Panc1 (cell line): ENCODE results near the gene MAGEB17. TPM values are rescaled to one million over a fixed set of nuclear protein-coding genes. Genes with fewer than 3 reads are reported as not detected.

Experiments
- ATAC-seq: fragments of 200-7000 bp; cut with Tn5 transposase; 2 replicates; pipeline ENCODE4 v1.9.1; 2020; ENCODE audit warnings: mild to moderate bottlenecking, moderate library complexity
- BruUV-seq: library from RNA; stranded (reverse); fragments of 400-500 nt; replicated peaks from 2 replicates; lab custom pipeline; 2021; lab: Mats Ljungman, UMichigan
- CTCF ChIA-PET: fragments of 300-600 bp; sonication (Branson Sonifier 250); formaldehyde crosslinking; loops from one replicate; lab custom pipeline; 2022; ENCODE audit warnings: antibody characterized with exemption; lab: Charles Lee
- POLR2A ChIA-PET: fragments of 300-600 bp; sonication (Branson Sonifier 250); formaldehyde crosslinking; loops from one replicate; lab custom pipeline; 2022; ENCODE audit warnings: antibody characterized with exemption; lab: Charles Lee
- DNase-seq: peaks from one replicate; pipeline ENCODE4 v3.0.0-alpha.2; 2010; ENCODE audit warnings: low read depth, low spot score
- H3K27ac ChIP-seq: 2 replicates; pipeline ENCODE4 v1.5.1; 2011; ENCODE audit warnings: mild to moderate bottlenecking, low read length, inconsistent platforms
- H3K27me3 ChIP-seq: fragments of 200-500 bp; sonication (Bioruptor generic); 2 replicates; pipeline ENCODE4 v1.6.0; 2014; ENCODE audit warnings: low read length, inconsistent platforms; ENCODE audit not compliant: control insufficient read depth, insufficient read depth
- H3K36me3 ChIP-seq: fragments of 200-500 bp; sonication (Bioruptor generic); 2 replicates; pipeline ENCODE4 v1.5.1; 2014; ENCODE audit warnings: inconsistent platforms, mild to moderate bottlenecking, low read length, moderate library complexity; ENCODE audit not compliant: control insufficient read depth, insufficient read depth
- H3K4me1 ChIP-seq: 2 replicates; pipeline ENCODE4 v1.5.1; 2011; ENCODE audit warnings: inconsistent platforms, mild to moderate bottlenecking, low read length, moderate library complexity; ENCODE audit not compliant: control insufficient read depth, insufficient read depth
- H3K4me3 ChIP-seq, 2 experiments: 2 replicates each; pipeline ENCODE4 v1.5.1; 2011 to 2012; ENCODE audit warnings: low read depth in 2 of 2, low read length in 2 of 2, mild to moderate bottlenecking in 2 of 2, inconsistent platforms in 1 of 2, moderate library complexity in 1 of 2
- H3K9me3 ChIP-seq: fragments of 200-500 bp; sonication (Bioruptor generic); 2 replicates; pipeline ENCODE4 v1.5.1; 2014; ENCODE audit warnings: low read depth, mild to moderate bottlenecking, inconsistent platforms, low read length, moderate library complexity; ENCODE audit not compliant: control insufficient read depth, insufficient read depth
- POLR2AphosphoS5 ChIP-seq: IDR thresholded peaks from 2 replicates; pipeline ENCODE4 v1.6.1; 2012; ENCODE audit warnings: mild to moderate bottlenecking, low read depth, low read length, moderate library complexity
- SIN3A ChIP-seq: IDR thresholded peaks from 2 replicates; pipeline ENCODE4 v1.6.1; 2012; ENCODE audit warnings: low read depth, mild to moderate bottlenecking, low read length, moderate library complexity, borderline replicate concordance; ENCODE audit not compliant: insufficient read depth
- TCF7L2 ChIP-seq: IDR thresholded peaks from 2 replicates; pipeline ENCODE4 v1.6.1; 2011; ENCODE audit warnings: mild to moderate bottlenecking, low read depth, low read length, inconsistent platforms
- in situ Hi-C: cut with HindIII; loops from 2 replicates; pipeline ENCODE4 v1.10.0; 2016; ENCODE audit warnings: low sequenced_read_pairs, low pct_unique_long_range_greater_than_20kb
- intact Hi-C: fragments of 100-400 bp; cut with micrococcal nuclease; formaldehyde crosslinking; loops from one replicate; pipeline ENCODE4 v1.10.0; 2022; ENCODE audit not compliant: unreplicated experiment
- total RNA-seq: library from RNA; stranded (reverse); gene quantifications from one replicate; pipeline ENCODE4 v1.2.1, GENCODE V29; 2021; ENCODE audit not compliant: unreplicated experiment
- TF ChIP-seq, protein P1 (sequence below): fragments of 450-650 bp; IDR thresholded peaks from 2 replicates; pipeline ENCODE4 v1.5.1; 2017; ENCODE audit warnings: mild to moderate bottlenecking
- TF ChIP-seq, protein P2 (sequence below), 2 experiments: IDR thresholded peaks; 2 replicates each; pipeline ENCODE4 v1.6.1; 2011 to 2012; ENCODE audit warnings: low read depth in 2 of 2, control low read depth in 1 of 2, low read length in 1 of 2, mild to moderate bottlenecking in 1 of 2, moderate library complexity in 1 of 2; ENCODE audit not compliant: insufficient read depth in 1 of 2

Gene MAGEB17
- total RNA-seq, 1 experiment from 2014 or later: not detected

DNA sequence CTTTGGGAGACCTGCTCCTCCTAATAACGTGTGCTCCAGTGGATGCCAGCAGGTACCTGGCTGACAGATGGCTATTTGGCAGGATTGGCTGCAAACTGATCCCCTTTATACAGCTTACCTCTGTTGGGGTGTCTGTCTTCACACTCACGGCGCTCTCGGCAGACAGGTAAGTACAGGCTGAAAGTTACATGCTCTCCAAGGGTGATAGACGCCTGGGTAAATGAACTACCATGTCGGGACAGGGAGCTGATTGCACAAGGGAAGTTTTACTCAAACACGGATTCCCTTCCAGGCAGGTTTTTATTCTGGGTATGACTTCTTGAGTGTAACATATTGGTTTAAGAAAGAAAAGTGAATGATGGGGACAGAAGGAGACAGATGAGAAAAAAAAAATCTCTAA lies 43.1 kb upstream of the MAGEB17 start:
- CTCF ChIA-PET: no interaction called here
- no peak for DNase-seq
- POLR2A ChIA-PET: no interaction called here
- H3K4me1 ChIP-seq: no peaks in the 10 kb centered on the region
- intact Hi-C loops (loop anchor here (10.0 kb wide), 1 partner anchor 571 kb away; no protein-coding TSS in a partner anchor), in situ Hi-C loops (no loop called here)
- TF ChIP-seq POLR2AphosphoS5 (no peak), SIN3A (no peak), TCF7L2 (no peak)
- TF ChIP-seq, protein P1, sequence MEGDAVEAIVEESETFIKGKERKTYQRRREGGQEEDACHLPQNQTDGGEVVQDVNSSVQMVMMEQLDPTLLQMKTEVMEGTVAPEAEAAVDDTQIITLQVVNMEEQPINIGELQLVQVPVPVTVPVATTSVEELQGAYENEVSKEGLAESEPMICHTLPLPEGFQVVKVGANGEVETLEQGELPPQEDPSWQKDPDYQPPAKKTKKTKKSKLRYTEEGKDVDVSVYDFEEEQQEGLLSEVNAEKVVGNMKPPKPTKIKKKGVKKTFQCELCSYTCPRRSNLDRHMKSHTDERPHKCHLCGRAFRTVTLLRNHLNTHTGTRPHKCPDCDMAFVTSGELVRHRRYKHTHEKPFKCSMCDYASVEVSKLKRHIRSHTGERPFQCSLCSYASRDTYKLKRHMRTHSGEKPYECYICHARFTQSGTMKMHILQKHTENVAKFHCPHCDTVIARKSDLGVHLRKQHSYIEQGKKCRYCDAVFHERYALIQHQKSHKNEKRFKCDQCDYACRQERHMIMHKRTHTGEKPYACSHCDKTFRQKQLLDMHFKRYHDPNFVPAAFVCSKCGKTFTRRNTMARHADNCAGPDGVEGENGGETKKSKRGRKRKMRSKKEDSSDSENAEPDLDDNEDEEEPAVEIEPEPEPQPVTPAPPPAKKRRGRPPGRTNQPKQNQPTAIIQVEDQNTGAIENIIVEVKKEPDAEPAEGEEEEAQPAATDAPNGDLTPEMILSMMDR: no peak
- TF ChIP-seq, protein P2, sequence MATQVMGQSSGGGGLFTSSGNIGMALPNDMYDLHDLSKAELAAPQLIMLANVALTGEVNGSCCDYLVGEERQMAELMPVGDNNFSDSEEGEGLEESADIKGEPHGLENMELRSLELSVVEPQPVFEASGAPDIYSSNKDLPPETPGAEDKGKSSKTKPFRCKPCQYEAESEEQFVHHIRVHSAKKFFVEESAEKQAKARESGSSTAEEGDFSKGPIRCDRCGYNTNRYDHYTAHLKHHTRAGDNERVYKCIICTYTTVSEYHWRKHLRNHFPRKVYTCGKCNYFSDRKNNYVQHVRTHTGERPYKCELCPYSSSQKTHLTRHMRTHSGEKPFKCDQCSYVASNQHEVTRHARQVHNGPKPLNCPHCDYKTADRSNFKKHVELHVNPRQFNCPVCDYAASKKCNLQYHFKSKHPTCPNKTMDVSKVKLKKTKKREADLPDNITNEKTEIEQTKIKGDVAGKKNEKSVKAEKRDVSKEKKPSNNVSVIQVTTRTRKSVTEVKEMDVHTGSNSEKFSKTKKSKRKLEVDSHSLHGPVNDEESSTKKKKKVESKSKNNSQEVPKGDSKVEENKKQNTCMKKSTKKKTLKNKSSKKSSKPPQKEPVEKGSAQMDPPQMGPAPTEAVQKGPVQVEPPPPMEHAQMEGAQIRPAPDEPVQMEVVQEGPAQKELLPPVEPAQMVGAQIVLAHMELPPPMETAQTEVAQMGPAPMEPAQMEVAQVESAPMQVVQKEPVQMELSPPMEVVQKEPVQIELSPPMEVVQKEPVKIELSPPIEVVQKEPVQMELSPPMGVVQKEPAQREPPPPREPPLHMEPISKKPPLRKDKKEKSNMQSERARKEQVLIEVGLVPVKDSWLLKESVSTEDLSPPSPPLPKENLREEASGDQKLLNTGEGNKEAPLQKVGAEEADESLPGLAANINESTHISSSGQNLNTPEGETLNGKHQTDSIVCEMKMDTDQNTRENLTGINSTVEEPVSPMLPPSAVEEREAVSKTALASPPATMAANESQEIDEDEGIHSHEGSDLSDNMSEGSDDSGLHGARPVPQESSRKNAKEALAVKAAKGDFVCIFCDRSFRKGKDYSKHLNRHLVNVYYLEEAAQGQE (IDR thresholded peaks at IDR 0.05; ENCODE audit: insufficient read depth in 1 of 2, low read depth in 2 of 2, low read length in 1 of 2): no peak
- ATAC-seq: no peak
- H3K27ac ChIP-seq: no peak overlapping the region
- no peaks in the 10 kb centered on the region for H3K9me3 ChIP-seq
- H3K4me3 ChIP-seq: no peak overlapping the region
- BruUV-seq: no TSS peak
- no peaks in the 10 kb centered on the region for H3K27me3 ChIP-seq
- no peaks in the 10 kb centered on the region for H3K36me3 ChIP-seq

DNA sequence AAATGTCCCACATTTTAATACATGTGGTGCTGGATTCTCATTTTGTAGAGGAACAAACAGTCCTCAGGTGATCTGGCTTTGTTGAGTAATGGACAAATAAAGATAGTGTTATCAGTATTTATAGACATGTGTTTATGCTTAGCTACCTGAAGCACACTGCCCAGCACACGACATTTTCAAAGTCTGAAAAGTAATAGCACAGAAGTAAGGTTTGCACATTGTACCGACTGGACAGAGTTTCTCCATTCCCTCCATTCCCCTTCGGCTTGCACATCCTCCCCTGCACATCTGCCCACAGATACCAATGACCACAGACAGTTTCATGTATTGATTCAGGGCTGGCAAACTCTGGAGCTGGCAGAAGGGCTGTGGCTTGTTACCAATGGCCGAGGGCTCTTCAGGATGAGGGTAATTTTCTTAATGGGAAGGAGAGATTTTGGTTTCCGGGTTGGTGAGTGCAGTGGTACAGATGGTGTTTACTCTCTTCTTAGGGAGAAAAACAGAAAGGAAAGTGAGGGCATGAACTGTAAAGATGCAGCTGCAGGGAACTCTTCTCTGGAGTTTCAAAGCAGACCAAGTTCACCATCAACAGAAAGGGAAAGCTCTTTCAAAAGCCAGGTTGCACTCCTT lies 41.6 kb upstream of the MAGEB17 start:
- BruUV-seq: no TSS peak
- H3K27me3 ChIP-seq: no peaks in the 10 kb centered on the region
- intact Hi-C loops: loop anchor here (10.0 kb wide), 1 partner anchor 569 kb away; no protein-coding TSS in a partner anchor
- no peak overlapping the region for H3K4me3 ChIP-seq
- no peaks in the 10 kb centered on the region for H3K9me3 ChIP-seq
- ATAC-seq: no peak
- POLR2A ChIA-PET: no interaction called here
- no peak overlapping the region for H3K27ac ChIP-seq
- no peaks in the 10 kb centered on the region for H3K4me1 ChIP-seq
- in situ Hi-C loops: no loop called here
- CTCF ChIA-PET: no interaction called here
- no peak for TF ChIP-seq TCF7L2
- TF ChIP-seq, protein P2 (IDR thresholded peaks at IDR 0.05; ENCODE audit: insufficient read depth in 1 of 2, low read depth in 2 of 2, low read length in 1 of 2): no peak
- TF ChIP-seq, protein P1: no peak
- no peak for TF ChIP-seq SIN3A
- TF ChIP-seq POLR2AphosphoS5: no peak
- DNase-seq: no peak
- no peaks in the 10 kb centered on the region for H3K36me3 ChIP-seq
